K562 (cell line): Measurements from ENCODE around the gene CEP128. TPM values are rescaled to one million over a fixed set of nuclear protein-coding genes. Genes with fewer than 3 reads are reported as not detected.

ENCODE experiments used
- LCOR ChIP-seq: sonication (generic); formaldehyde crosslinking; IDR thresholded peaks from 2 replicates; pipeline ENCODE4 v1.8.0; 2022; ENCODE audit warnings: mild to moderate bottlenecking, missing genetic modification reagents
- NFIC ChIP-seq: fragments of 450-650 bp; IDR thresholded peaks from 2 replicates; pipeline ENCODE4 v1.6.1; 2017; ENCODE audit warnings: mild to moderate bottlenecking, inconsistent platforms
- RAD21 ChIP-seq, 2 experiments: fragments of 250-450 bp in 1 of 2; fragments of 450-650 bp in 1 of 2; sonication (Bioruptor Pico) in 1 of 2; formaldehyde crosslinking in 1 of 2; IDR thresholded peaks in 1 of 2; conservative IDR thresholded peaks in 1 of 2; 2 replicates each; pipeline versions ENCODE4 v1.4.0 to v1.8.0; 2020 to 2022; ENCODE audit warnings: mild to moderate bottlenecking in 2 of 2, moderate library complexity in 1 of 2
- ZKSCAN3 ChIP-seq: fragments of 250-450 bp; sonication (Bioruptor Pico); IDR thresholded peaks from 2 replicates; pipeline ENCODE4 v1.4.0; 2020
- ZNF165 ChIP-seq: fragments of 250-450 bp; sonication (Bioruptor Pico); IDR thresholded peaks from 2 replicates; pipeline ENCODE4 v1.4.0; 2020; ENCODE audit warnings: borderline replicate concordance
- polyA plus RNA-seq, 8 experiments: library from polyadenylated mRNA; depleted of rRNA in 4 of 8; stranded (reverse) in 5 of 8; unstranded in 3 of 8; fragments of >200 nt; fragmentation: Nextera tagmentation in 2 of 8; fragmentation: Illumina TruSeq in 1 of 8; extraction: Ambion mirVana in 2 of 8; extraction: Trizol in 1 of 8; gene quantifications; 2 replicates each; pipeline versions ENCODE4 v1.2.1 to v1.2.3, GENCODE V29; 2011 to 2014; ENCODE audit warnings: inconsistent platforms in 1 of 8, missing spikeins in 1 of 8
- total RNA-seq, 7 experiments: library from RNA; depleted of rRNA in 6 of 7; stranded (reverse); fragments of >200 nt in 6 of 7; fragmentation: Illumina TruSeq in 2 of 7; extraction: Trizol in 2 of 7; gene quantifications; 2 replicates each; pipeline versions ENCODE4 v1.2.1 to v1.2.3, GENCODE V29; 2011 to 2021; ENCODE audit warnings: low replicate concordance in 1 of 7
- TF ChIP-seq, protein P1 (sequence below), 3 experiments: fragments of 200-800 bp in 1 of 3; fragments of 250-450 bp in 1 of 3; fragments of 450-650 bp in 1 of 3; sonication (Bioruptor Pico) in 1 of 3; sonication (Bioruptor generic) in 1 of 3; formaldehyde crosslinking in 1 of 3; IDR thresholded peaks; 2 replicates each; pipeline versions ENCODE4 v1.6.1 to v1.8.0; 2016 to 2022; ENCODE audit warnings: mild to moderate bottlenecking in 2 of 3, missing genetic modification characterization in 2 of 3, missing compliant biosample characterization in 1 of 3, moderate library complexity in 1 of 3
- TF ChIP-seq, protein P2 (sequence below): fragments of 250-450 bp; sonication (Bioruptor Pico); IDR thresholded peaks from 2 replicates; pipeline ENCODE4 v1.5.0; 2020; ENCODE audit warnings: mild to moderate bottlenecking, borderline replicate concordance
- TF ChIP-seq, protein P3 (sequence below): fragments of 450-650 bp; formaldehyde crosslinking; conservative IDR thresholded peaks from 2 replicates; pipeline ENCODE4 v1.4.0; 2022; ENCODE audit warnings: mild to moderate bottlenecking, missing genetic modification characterization

Gene CEP128
- total and polyA plus RNA-seq, 9 of the 15 experiments (the other 6 are each of a cell fraction or from before 2014, with no cell fraction given), result 2.3 to 9.2 (median 4.6) TPM

DNA sequence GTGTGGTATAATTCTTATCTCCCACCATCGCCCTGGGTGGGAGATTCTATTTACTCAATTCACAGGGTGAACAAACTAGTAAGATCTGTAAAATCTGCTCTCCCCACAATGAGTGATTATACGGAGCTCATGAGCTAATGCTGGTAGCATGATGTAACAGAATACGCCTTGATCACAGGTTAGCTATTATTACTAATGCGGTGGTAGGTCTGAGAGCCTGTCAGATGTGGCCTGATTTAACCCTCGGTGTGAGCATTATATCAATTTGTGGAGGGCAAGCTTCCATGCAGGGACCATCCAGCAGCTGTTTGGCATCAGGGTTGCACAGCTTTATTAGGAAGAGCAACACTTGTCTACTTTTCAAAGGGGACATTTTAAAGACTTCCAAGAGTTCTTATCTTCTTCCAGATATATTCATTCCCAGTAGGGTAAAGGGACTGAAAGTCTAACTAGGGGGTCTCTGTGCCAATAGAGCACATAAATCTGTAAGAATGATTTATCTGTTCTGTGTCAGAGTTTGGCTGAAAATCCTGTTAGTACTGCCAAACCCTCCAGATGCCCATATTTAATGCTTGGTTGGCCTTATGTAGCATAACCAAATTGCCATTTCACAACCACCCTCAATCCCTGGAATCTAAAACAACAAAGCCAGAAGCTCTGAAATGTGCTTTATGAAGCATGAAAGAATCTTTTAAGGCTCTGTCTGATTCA lies 32.5 kb upstream of the CEP128 start (continued):
- TF ChIP-seq, protein P1, sequence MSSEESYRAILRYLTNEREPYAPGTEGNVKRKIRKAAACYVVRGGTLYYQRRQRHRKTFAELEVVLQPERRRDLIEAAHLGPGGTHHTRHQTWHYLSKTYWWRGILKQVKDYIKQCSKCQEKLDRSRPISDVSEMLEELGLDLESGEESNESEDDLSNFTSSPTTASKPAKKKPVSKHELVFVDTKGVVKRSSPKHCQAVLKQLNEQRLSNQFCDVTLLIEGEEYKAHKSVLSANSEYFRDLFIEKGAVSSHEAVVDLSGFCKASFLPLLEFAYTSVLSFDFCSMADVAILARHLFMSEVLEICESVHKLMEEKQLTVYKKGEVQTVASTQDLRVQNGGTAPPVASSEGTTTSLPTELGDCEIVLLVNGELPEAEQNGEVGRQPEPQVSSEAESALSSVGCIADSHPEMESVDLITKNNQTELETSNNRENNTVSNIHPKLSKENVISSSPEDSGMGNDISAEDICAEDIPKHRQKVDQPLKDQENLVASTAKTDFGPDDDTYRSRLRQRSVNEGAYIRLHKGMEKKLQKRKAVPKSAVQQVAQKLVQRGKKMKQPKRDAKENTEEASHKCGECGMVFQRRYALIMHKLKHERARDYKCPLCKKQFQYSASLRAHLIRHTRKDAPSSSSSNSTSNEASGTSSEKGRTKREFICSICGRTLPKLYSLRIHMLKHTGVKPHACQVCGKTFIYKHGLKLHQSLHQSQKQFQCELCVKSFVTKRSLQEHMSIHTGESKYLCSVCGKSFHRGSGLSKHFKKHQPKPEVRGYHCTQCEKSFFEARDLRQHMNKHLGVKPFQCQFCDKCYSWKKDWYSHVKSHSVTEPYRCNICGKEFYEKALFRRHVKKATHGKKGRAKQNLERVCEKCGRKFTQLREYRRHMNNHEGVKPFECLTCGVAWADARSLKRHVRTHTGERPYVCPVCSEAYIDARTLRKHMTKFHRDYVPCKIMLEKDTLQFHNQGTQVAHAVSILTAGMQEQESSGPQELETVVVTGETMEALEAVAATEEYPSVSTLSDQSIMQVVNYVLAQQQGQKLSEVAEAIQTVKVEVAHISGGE (CRISPR knock-in tag; IDR thresholded peaks at IDR 0.05), result no peak
- TF ChIP-seq, protein P2, sequence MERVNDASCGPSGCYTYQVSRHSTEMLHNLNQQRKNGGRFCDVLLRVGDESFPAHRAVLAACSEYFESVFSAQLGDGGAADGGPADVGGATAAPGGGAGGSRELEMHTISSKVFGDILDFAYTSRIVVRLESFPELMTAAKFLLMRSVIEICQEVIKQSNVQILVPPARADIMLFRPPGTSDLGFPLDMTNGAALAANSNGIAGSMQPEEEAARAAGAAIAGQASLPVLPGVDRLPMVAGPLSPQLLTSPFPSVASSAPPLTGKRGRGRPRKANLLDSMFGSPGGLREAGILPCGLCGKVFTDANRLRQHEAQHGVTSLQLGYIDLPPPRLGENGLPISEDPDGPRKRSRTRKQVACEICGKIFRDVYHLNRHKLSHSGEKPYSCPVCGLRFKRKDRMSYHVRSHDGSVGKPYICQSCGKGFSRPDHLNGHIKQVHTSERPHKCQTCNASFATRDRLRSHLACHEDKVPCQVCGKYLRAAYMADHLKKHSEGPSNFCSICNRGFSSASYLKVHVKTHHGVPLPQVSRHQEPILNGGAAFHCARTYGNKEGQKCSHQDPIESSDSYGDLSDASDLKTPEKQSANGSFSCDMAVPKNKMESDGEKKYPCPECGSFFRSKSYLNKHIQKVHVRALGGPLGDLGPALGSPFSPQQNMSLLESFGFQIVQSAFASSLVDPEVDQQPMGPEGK (CRISPR knock-in tag), result no peak
- no peak for TF ChIP-seq ZKSCAN3 (CRISPR knock-in tag)
- no peak for TF ChIP-seq ZNF165 (CRISPR knock-in tag)
- no peak for TF ChIP-seq NFIC
- TF ChIP-seq, protein P3, sequence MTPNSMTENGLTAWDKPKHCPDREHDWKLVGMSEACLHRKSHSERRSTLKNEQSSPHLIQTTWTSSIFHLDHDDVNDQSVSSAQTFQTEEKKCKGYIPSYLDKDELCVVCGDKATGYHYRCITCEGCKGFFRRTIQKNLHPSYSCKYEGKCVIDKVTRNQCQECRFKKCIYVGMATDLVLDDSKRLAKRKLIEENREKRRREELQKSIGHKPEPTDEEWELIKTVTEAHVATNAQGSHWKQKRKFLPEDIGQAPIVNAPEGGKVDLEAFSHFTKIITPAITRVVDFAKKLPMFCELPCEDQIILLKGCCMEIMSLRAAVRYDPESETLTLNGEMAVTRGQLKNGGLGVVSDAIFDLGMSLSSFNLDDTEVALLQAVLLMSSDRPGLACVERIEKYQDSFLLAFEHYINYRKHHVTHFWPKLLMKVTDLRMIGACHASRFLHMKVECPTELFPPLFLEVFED (CRISPR knock-in tag), result no peak
- no peak for TF ChIP-seq RAD21 (CRISPR knock-in tag; conservative IDR thresholded peaks at IDR 0.05 in 1 of 2, IDR thresholded peaks at IDR 0.05 in 1 of 2)
- no peak for TF ChIP-seq LCOR (CRISPR knock-in tag)
